Gastroesophageal sphincter (tissue), 4 donors: ENCODE results near the gene JAG2. TPM values are rescaled to one million over a fixed set of nuclear protein-coding genes. Genes with fewer than 3 reads are reported as not detected.

Experiments used
- ATAC-seq: fragments of 150-250 bp; one replicate; pipeline ENCODE4 v1.9.1; 2016; ENCODE audit warnings: mild to moderate bottlenecking, moderate library complexity
- H3K27ac ChIP-seq, 4 donors: fragments of 200-600 bp; sonication (generic) in 3 of 4; 1 replicate in 3 of 4; 2 replicates in 1 of 4; pipeline ENCODE4 v1.5.1; 2016 to 2019
- H3K27me3 ChIP-seq: fragments of 200-600 bp; sonication (generic); one replicate; pipeline ENCODE4 v1.5.1; 2019
- H3K36me3 ChIP-seq, 2 donors: fragments of 200-600 bp; sonication (generic); one replicate each; pipeline ENCODE4 v1.5.1; 2019; ENCODE audit warnings: control low read depth in 1 of 2
- H3K4me1 ChIP-seq, 3 donors: fragments of 200-600 bp; sonication (generic); 1 replicate in 2 of 3; 2 replicates in 1 of 3; pipeline ENCODE4 v1.5.1; 2016 to 2019; ENCODE audit warnings: control low read depth in 2 of 3
- H3K4me3 ChIP-seq, 2 donors: fragments of 200-600 bp; sonication (generic); one replicate each; pipeline ENCODE4 v1.5.1; 2019; ENCODE audit warnings: mild to moderate bottlenecking in 1 of 2, moderate library complexity in 1 of 2
- H3K9me3 ChIP-seq, 3 donors: fragments of 200-600 bp; sonication (generic); one replicate each; pipeline ENCODE4 v1.5.1; 2017 to 2019; ENCODE audit warnings: control low read depth in 2 of 3
- EP300 ChIP-seq: sonication (generic); formaldehyde crosslinking; IDR thresholded peaks from one replicate; pipeline ENCODE4 v1.6.1; 2017; ENCODE audit warnings: antibody characterized with exemption, mild to moderate bottlenecking
- POLR2A ChIP-seq, 2 donors: fragments of 450-650 bp; IDR thresholded peaks; one replicate each; pipeline ENCODE4 v1.6.1; 2017; ENCODE audit warnings: antibody characterized with exemption in 2 of 2, mild to moderate bottlenecking in 2 of 2, moderate library complexity in 1 of 2
- POLR2AphosphoS5 ChIP-seq: sonication (generic); formaldehyde crosslinking; IDR thresholded peaks from one replicate; pipeline ENCODE4 v1.6.1; 2017; ENCODE audit warnings: antibody characterized with exemption
- WGBS, 2 donors: methylation state at CpG; one replicate each; pipeline ENCODE4 v1.1.5; 2018; ENCODE audit warnings: low coverage in 1 of 2; 5-methylcytosine and 5-hydroxymethylcytosine counted together
- total RNA-seq, 4 donors: library from RNA; depleted of rRNA; stranded (reverse); fragments of >200 nt; gene quantifications; one replicate each; pipeline ENCODE4 v1.1.0, GENCODE V29; 2016
- TF ChIP-seq, protein P1 (sequence below), 4 experiments: fragments of 200-600 bp in 2 of 4; fragments of 450-650 bp in 2 of 4; sonication (generic) in 1 of 4; IDR thresholded peaks; one replicate each; pipeline ENCODE4 v1.5.1; 2017 to 2019; ENCODE audit warnings: antibody characterized with exemption in 4 of 4, mild to moderate bottlenecking in 2 of 4, moderate library complexity in 2 of 4

JAG2 gene
- total RNA-seq, 4 donors from 2014 or later = 3.7 to 18.8 (median 14.5) TPM

DNA sequence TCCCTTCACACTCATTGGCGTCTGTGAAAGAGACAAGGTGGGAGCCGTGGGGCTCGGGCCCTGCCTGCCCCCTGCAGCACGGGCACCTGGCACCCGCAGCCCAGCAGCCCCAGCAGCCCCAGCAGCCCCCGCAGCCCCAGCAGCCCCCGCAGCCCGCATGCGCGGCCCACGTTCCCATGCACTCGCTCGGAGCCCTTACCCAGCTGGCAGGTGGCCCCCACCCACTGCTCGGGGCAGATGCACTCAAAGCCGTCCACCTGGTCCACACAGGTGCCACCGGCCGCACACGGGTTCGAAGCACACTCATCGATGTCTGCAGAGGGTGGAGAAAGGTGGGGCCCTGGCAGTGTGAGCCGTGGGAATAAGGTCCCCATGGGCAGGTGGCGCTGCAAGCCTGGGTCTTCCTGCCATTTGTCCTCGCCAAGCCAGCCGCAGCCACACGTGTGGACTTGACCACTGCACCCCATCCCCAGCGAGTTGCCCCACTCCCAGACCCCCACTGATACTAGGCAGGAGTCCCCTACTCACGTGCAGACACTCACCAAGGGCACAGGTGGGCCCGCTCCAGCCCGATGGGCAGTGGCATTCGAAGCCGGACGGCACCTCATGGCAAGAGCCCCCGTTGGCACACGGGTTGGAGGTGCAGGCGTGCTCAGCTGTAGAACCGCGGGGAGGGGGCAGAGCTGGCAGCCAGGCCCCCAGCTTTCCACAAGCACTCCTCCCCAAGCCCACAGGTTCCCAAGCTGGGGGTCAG lies 17.3 kb downstream of the JAG2 start:
- WGBS, 2 donors = no CpG with 5 or more reads among the region's 37 CpGs
- Histone ChIP-seq H3K36me3 (peaks cover 0 to 15% of the 10 kb centered on the region in 2 donors), H3K27ac (no peak overlapping the region), H3K9me3 (no peaks in the 10 kb centered on the region), H3K27me3 (no peaks in the 10 kb centered on the region), H3K4me3 (no peak overlapping the region), H3K4me1 (no peaks in the 10 kb centered on the region)
- TF ChIP-seq POLR2A (IDR thresholded peaks at IDR 0.05) (no peak), POLR2AphosphoS5 (no peak), EP300 (no peak)
- TF ChIP-seq, protein P1, sequence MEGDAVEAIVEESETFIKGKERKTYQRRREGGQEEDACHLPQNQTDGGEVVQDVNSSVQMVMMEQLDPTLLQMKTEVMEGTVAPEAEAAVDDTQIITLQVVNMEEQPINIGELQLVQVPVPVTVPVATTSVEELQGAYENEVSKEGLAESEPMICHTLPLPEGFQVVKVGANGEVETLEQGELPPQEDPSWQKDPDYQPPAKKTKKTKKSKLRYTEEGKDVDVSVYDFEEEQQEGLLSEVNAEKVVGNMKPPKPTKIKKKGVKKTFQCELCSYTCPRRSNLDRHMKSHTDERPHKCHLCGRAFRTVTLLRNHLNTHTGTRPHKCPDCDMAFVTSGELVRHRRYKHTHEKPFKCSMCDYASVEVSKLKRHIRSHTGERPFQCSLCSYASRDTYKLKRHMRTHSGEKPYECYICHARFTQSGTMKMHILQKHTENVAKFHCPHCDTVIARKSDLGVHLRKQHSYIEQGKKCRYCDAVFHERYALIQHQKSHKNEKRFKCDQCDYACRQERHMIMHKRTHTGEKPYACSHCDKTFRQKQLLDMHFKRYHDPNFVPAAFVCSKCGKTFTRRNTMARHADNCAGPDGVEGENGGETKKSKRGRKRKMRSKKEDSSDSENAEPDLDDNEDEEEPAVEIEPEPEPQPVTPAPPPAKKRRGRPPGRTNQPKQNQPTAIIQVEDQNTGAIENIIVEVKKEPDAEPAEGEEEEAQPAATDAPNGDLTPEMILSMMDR (IDR thresholded peaks at IDR 0.05) = no peak
- ATAC-seq = no peak

DNA sequence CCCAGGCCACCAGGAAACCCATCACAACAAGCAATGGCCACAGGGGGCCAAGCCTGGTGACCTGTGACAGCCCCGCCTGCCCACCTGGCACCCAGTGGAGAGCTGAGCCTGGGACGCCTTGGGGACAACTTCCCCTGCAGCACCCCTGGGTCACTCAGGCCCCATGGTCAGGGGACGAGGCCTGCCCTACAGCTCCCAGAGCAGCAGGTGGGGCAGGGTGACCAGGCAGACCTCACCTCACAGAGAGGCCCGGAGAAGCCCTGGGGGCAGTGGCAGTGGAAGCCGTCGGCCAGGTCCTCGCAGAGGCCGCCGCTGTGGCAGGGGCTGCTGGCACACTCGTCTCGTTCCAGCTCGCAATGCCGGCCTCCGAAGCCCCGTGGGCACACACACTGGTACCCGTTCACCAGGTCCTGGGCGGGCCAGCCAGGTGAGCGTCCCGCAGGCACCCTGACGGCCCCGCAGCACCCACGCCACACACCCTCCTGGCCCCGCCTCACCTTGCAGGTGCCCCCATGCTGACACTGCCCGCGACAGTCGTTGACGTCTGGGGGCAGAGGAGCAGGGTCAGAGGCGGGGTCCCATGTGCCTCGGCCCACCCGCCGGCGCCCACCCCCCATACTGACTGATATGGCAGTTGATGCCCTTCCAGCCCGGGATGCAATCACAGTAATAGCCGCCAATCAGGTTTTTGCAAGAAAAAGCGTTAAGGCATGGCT lies 18.1 kb downstream of the JAG2 start:
- Histone ChIP-seq H3K9me3 (no peaks in the 10 kb centered on the region), H3K4me3 (no peak overlapping the region), H3K36me3 (peaks cover 0 to 15% of the 10 kb centered on the region in 2 donors), H3K4me1 (no peaks in the 10 kb centered on the region), H3K27me3 (no peaks in the 10 kb centered on the region), H3K27ac (no peak overlapping the region)
- ATAC-seq = no peak
- TF ChIP-seq EP300 = no peak
- no peak for TF ChIP-seq POLR2A (IDR thresholded peaks at IDR 0.05)
- no peak for TF ChIP-seq POLR2AphosphoS5
- TF ChIP-seq, protein P1 (IDR thresholded peaks at IDR 0.05) = no peak
- no CpG with 5 or more reads among the region's 35 CpGs for WGBS, 2 donors

DNA sequence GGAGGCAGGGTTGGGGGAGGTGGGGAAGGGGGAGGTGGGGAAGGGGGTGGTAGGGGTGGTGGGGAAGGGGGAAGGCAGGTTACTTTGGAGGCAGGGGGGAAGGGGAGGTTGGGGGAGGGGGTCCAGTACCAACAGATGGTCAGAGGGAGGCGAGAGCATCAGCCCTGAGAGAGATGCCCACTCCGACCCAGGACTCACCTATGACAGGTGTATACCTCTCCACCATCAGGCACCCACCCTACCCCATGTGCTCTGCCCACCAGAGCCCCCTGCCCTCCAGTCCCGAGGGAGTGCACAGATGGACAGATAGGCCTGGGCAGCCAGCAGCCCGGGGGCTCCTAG lies 18.6 kb downstream of the JAG2 start:
- ATAC-seq = no peak
- no peak overlapping the region for H3K4me3 ChIP-seq
- 62 to 95% methylated on average over 2 of the region's 4 CpGs for WGBS, 2 donors
- H3K27me3 ChIP-seq = no peaks in the 10 kb centered on the region
- no peak overlapping the region for H3K27ac ChIP-seq
- no peaks in the 10 kb centered on the region for H3K4me1 ChIP-seq
- peaks cover 0 to 15% of the 10 kb centered on the region in 2 donors for H3K36me3 ChIP-seq
- no peak for TF ChIP-seq POLR2AphosphoS5
- TF ChIP-seq, protein P1 (IDR thresholded peaks at IDR 0.05) = no peak
- no peak for TF ChIP-seq EP300
- no peak for TF ChIP-seq POLR2A (IDR thresholded peaks at IDR 0.05)
- no peaks in the 10 kb centered on the region for H3K9me3 ChIP-seq

DNA sequence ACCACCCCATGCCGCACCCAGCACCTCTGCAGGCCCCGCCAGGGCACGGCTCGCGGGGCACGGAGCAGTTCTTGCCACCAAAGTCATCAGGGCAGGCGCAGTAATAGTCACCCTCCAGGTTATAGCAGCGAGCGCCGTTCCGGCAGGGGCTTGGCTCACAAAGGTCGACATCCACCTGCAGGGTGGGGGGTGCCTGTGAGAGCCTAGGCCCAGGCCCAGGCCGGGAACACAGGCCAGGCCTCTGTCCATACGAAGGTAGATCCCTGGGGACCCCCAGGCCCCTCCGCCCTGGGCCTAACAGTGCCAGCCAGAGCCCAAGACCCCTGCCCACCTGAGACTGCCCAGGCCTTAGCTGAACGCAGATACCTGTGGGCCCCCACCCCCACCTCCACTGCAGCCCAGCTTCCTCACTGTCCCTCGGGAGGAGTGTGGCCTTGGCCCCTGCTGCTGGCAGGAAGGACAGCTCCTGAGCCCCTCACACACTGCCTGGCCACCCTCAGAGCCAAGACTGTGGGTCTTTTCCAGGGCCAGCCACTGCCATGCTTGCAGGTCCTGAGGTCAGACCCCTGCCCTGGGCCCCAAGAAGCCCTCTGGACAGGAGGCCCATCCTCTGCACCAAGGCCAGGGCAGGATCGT lies 19.3 kb downstream of the JAG2 start:
- no peak for ATAC-seq
- no CpG with 5 or more reads among the region's 18 CpGs for WGBS, 2 donors
- Histone ChIP-seq H3K27me3 (no peaks in the 10 kb centered on the region), H3K9me3 (no peaks in the 10 kb centered on the region), H3K27ac (no peak overlapping the region), H3K4me1 (no peaks in the 10 kb centered on the region), H3K4me3 (no peak overlapping the region), H3K36me3 (peaks cover 0 to 15% of the 10 kb centered on the region in 2 donors)
- TF ChIP-seq POLR2AphosphoS5 = no peak
- TF ChIP-seq, protein P1 (IDR thresholded peaks at IDR 0.05) = no peak
- TF ChIP-seq EP300 = no peak
- TF ChIP-seq POLR2A (IDR thresholded peaks at IDR 0.05) = no peak
